Measurements from ENCODE around the gene FCAR. TPM values are rescaled to one million over a fixed set of nuclear protein-coding genes. Genes with fewer than 3 reads are reported as not detected.

FCAR gene
- total RNA-seq, 1 experiment from 2014 or later = not detected

- Histone ChIP-seq H3K27ac (ENCODE audit: low read length) (no peak overlapping the region), H3K4me1 (ENCODE audit: control insufficient read depth, insufficient read depth, low read length) (no peaks in the 10 kb centered on the region), H3K36me3 (ENCODE audit: control insufficient read depth, insufficient read depth, low read length) (no peaks in the 10 kb centered on the region), H3K27me3 (ENCODE audit: control insufficient read depth, insufficient read depth, low read length) (no peaks in the 10 kb centered on the region), H3K9me3 (ENCODE audit: control insufficient read depth, insufficient read depth, low read depth, low read length) (no peaks in the 10 kb centered on the region), H3K4me3 (ENCODE audit: low read depth in 2 of 2, low read length in 2 of 2) (no peak overlapping the region)
- TF ChIP-seq SIN3A (IDR thresholded peaks at IDR 0.05; ENCODE audit: borderline replicate concordance, insufficient read depth, low read depth, low read length) (no peak), TCF7L2 (IDR thresholded peaks at IDR 0.05; ENCODE audit: low read depth, low read length) (no peak), REST (IDR thresholded peaks at IDR 0.05; ENCODE audit: insufficient read depth in 1 of 2, low read depth in 2 of 2, low read length in 1 of 2) (no peak), POLR2AphosphoS5 (IDR thresholded peaks at IDR 0.05; ENCODE audit: low read depth, low read length) (no peak)
- TF ChIP-seq, protein P1, sequence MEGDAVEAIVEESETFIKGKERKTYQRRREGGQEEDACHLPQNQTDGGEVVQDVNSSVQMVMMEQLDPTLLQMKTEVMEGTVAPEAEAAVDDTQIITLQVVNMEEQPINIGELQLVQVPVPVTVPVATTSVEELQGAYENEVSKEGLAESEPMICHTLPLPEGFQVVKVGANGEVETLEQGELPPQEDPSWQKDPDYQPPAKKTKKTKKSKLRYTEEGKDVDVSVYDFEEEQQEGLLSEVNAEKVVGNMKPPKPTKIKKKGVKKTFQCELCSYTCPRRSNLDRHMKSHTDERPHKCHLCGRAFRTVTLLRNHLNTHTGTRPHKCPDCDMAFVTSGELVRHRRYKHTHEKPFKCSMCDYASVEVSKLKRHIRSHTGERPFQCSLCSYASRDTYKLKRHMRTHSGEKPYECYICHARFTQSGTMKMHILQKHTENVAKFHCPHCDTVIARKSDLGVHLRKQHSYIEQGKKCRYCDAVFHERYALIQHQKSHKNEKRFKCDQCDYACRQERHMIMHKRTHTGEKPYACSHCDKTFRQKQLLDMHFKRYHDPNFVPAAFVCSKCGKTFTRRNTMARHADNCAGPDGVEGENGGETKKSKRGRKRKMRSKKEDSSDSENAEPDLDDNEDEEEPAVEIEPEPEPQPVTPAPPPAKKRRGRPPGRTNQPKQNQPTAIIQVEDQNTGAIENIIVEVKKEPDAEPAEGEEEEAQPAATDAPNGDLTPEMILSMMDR (IDR thresholded peaks at IDR 0.05) = no peak
- CTCF ChIA-PET = no interaction called here
- DNase-seq (ENCODE audit: low read depth, low spot score) = no peak
- in situ Hi-C loops (cut with HindIII; ENCODE audit: low pct_unique_long_range_greater_than_20kb, low sequenced_read_pairs) = loop anchor here (10.0 kb wide), 1 partner anchor 74 kb away; no protein-coding TSS in a partner anchor
- intact Hi-C loops (cut with micrococcal nuclease; ENCODE audit: unreplicated experiment) = no loop called here
- no TSS peak for BruUV-seq (replicated peaks)
- no peak for ATAC-seq
- POLR2A ChIA-PET = no interaction called here
Measured at GRCh38 chr19:54921082-54921481, 47.0 kb downstream of the FCAR start.

DNA sequence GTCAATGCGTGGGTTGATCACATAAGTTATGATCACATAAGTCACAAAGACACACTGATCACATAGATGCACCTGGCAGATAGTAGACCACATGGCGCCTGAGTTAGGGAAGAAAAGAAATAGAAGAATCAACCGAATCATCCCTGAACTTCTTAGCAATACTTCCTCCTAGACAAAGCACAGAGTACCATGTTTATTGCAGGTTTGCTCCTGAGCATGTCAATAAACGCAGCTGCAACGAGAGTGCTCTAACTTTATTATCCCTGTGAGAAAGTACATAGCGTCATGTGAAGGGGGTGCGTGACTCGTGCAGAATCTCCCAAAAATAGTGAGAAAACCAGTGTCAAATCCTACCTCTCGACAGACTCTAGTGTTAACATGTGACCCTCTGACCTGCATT lies 49.2 kb downstream of the FCAR start:
- in situ Hi-C loops (cut with HindIII; ENCODE audit: low pct_unique_long_range_greater_than_20kb, low sequenced_read_pairs) = loop anchor here (10.0 kb wide), 1 partner anchor 72 kb away; no protein-coding TSS in a partner anchor
- TF ChIP-seq REST (IDR thresholded peaks at IDR 0.05; ENCODE audit: insufficient read depth in 1 of 2, low read depth in 2 of 2, low read length in 1 of 2) = no peak
- 0 out of 2 replicates have a peak, but pooled peaks cover 3% of the 10 kb centered on the region for H3K9me3 ChIP-seq (ENCODE audit: control insufficient read depth, insufficient read depth, low read depth, low read length)
- ChIA-PET CTCF (no interaction called here), POLR2A (no interaction called here)
- no peaks in the 10 kb centered on the region for H3K4me1 ChIP-seq (ENCODE audit: control insufficient read depth, insufficient read depth, low read length)
- H3K4me3 ChIP-seq (ENCODE audit: low read depth in 2 of 2, low read length in 2 of 2) = no peak overlapping the region
- no TSS peak for BruUV-seq (replicated peaks)
- H3K27me3 ChIP-seq (ENCODE audit: control insufficient read depth, insufficient read depth, low read length) = no peaks in the 10 kb centered on the region
- ATAC-seq = no peak
- H3K36me3 ChIP-seq (ENCODE audit: control insufficient read depth, insufficient read depth, low read length) = no peaks in the 10 kb centered on the region
- no peak overlapping the region for H3K27ac ChIP-seq (ENCODE audit: low read length)
- intact Hi-C loops (cut with micrococcal nuclease; ENCODE audit: unreplicated experiment) = no loop called here
- no peak for DNase-seq (ENCODE audit: low read depth, low spot score)

Measured in Panc1 (cell line).